Heart left ventricle (tissue), 16 donors: ENCODE data around the gene OXLD1. TPM values are rescaled to one million over a fixed set of nuclear protein-coding genes. Genes with fewer than 3 reads are reported as not detected.

Experiments used
- ATAC-seq, 4 donors: fragments of 200-7000 bp; cut with Tn5 transposase; one replicate each; pipeline ENCODE4 v1.9.1; 2020 to 2022; ENCODE audit warnings: moderate library complexity in 4 of 4, mild to moderate bottlenecking in 3 of 4, moderate number of reproducible peaks in 1 of 4
- DNase-seq, 5 donors: peaks; one replicate each; pipeline ENCODE4 v3.0.0-alpha.2; 2020
- H3K27ac ChIP-seq, 12 donors: fragments of 200-600 bp; sonication (generic) in 4 of 12; one replicate each; pipeline versions ENCODE4 v1.5.0 to v1.8.0; 2016 to 2022; ENCODE audit warnings: mild to moderate bottlenecking in 2 of 12
- H3K27me3 ChIP-seq, 9 donors: fragments of 200-600 bp; sonication (generic) in 2 of 9; one replicate each; pipeline versions ENCODE4 v1.5.1 to v1.8.0; 2016 to 2022; ENCODE audit warnings: mild to moderate bottlenecking in 3 of 9
- H3K36me3 ChIP-seq, 9 donors: fragments of 200-600 bp; sonication (generic) in 2 of 9; one replicate each; pipeline versions ENCODE4 v1.5.0 to v1.8.0; 2018 to 2022; ENCODE audit warnings: mild to moderate bottlenecking in 2 of 9
- H3K4me1 ChIP-seq, 12 donors: fragments of 200-600 bp; sonication (generic) in 4 of 12; one replicate each; pipeline versions ENCODE4 v1.5.0 to v1.8.0; 2016 to 2022; ENCODE audit warnings: mild to moderate bottlenecking in 3 of 12
- H3K4me3 ChIP-seq, 12 donors: fragments of 200-600 bp; sonication (generic) in 4 of 12; one replicate each; pipeline versions ENCODE4 v1.5.0 to v1.8.0; 2017 to 2022; ENCODE audit warnings: mild to moderate bottlenecking in 9 of 12, moderate library complexity in 4 of 12
- H3K9me3 ChIP-seq, 12 donors: fragments of 200-600 bp; sonication (generic) in 4 of 12; one replicate each; pipeline versions ENCODE4 v1.5.0 to v1.8.0; 2016 to 2022; ENCODE audit warnings: mild to moderate bottlenecking in 1 of 12
- POLR2A ChIP-seq, 2 donors: fragments of 450-650 bp; IDR thresholded peaks; one replicate each; pipeline ENCODE4 v1.6.1; 2017; ENCODE audit warnings: antibody characterized with exemption in 2 of 2, mild to moderate bottlenecking in 2 of 2, moderate library complexity in 2 of 2
- WGBS, 4 donors: extraction: QIAGEN DNeasy Blood & Tissue Kit in 2 of 4; methylation state at CpG; one replicate each; pipeline versions ENCODE4 v1.1.5 to v1.1.7; 2013 to 2018; 5-methylcytosine and 5-hydroxymethylcytosine counted together
- intact Hi-C, 10 donors: fragments of 100-400 bp; cut with DNase I; formaldehyde crosslinking; loops; one replicate each; pipeline versions ENCODE4 v1.11.1 to v1.14.2; 2022
- polyA plus RNA-seq, 2 donors: library from polyadenylated mRNA; stranded (reverse); fragments of 200-250 nt; gene quantifications; one replicate each; pipeline ENCODE4 v1.2.3, GENCODE V29; 2013
- total RNA-seq, 9 donors: library from RNA; depleted of rRNA in 2 of 9; stranded (reverse); fragments of >200 nt in 2 of 9; fragmentation: NEBNext Ultra II Directional in 3 of 9; extraction: Animal tissue kit (Norgen Biotek cat#: 25700) in 3 of 9; gene quantifications; one replicate each; pipeline versions ENCODE4 v1.1.0 to v1.2.4, GENCODE V29; 2016 to 2023
- TF ChIP-seq, protein P1 (sequence below), 12 donors: fragments of 200-600 bp; sonication (generic) in 4 of 12; IDR thresholded peaks; one replicate each; pipeline versions ENCODE4 v1.5.0 to v1.8.0; 2018 to 2022; ENCODE audit warnings: antibody characterized with exemption in 12 of 12, mild to moderate bottlenecking in 5 of 12
- donor health status: ischemic (EF 13 %, LVEDD 7.1; RV severe dilation, severe dysfunction).
- donor health status: healthy with polysubstance abuse.
- donor health status: DM: no; HTN: yes; CAD: no.
- donor health status: DM: no; HTN: no; CAD: no.
- donor health status: ischemic (EF 25% LVEDD 6.9; RV normal size, moderate dysfunction).
- donor health status: ischemic (EF 25% LVEDD 5.7; RV mildly dilated, moderate dysfunction).
- donor health status: healthy.
- donor health status: DM: yes; HTN: yes; CAD: no.
- donor health status: ischemic (EF 35%, LVEDD 5.7; RV mildly dilated, moderate dysfunction).
- donor health status: nonischemic (EF 11% LVEDD 7.7; RV severe dilation, severe dysfunction).
- donor health status: DM: yes; HTN: yes; CAD: no.
- donor health status: PGD.
- donor health status: ischemic (EF 29% LVEDD 5.4; RV normal size, mild dysfunction).
- donor health status: nonischemic (EF 23%, LVEDD 6.1; RV moderate dilation, normal function).

Gene OXLD1
- total and polyA plus RNA-seq, 11 donors, result 16.9 to 42.9 (median 22.1) TPM

DNA sequence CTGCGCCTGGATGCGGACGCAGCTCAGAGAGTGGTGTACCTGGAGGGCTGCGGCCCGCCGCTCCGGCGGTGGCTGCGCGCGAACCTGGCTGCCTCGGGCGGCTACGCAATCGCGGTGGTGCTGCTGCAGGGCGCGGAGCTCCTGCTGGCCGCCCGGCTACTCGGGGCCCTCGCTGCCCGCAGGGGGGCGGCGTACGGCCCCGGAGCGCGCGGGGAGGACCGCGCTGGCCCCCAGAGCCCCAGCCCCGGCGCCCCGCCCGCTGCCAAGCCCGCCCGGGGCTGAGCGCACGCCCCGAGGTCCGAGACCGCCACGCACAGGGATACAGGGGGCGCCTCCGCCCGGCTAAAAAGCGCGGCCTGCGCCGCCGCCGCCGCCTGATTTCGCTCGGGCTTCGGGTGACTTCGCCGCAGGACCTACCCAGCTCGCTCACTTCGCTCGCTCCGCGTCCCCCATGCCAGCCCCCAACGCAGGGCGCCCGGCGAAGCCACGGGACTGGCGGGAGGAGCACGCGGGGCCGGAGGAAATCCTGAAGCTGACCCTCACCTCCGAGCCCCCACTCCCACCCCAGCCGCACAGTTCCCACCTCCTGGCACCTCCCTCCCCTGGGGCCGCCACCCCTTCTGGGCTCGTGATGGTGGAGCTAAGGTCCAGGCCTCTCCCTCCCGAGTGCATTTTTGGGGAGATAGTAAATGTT is 18.2 kb downstream of the OXLD1 start:
- intact Hi-C loops, result no loop called here

DNA sequence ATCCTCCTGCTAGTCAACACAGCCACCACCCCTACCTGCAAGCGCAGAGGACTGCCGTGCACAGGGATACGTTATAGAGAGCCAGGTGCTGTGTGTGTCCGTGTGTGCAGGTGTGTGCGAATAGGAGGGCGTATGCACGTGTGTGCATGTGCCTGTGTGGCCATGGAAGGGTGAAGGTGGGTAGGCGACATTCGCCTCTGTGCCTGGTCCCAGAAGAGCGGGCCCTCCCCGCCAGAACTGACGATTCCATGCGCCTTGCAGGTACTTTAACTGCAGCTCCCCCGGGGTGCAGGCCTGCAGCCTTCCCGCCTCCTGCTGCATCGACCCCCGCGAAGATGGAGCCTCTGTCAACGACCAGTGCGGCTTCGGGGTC is 18.8 kb downstream of the OXLD1 start:
- DNase-seq (no peak), ATAC-seq (no peak)
- TF ChIP-seq POLR2A (IDR thresholded peaks at IDR 0.05), result no peak
- TF ChIP-seq, protein P1, sequence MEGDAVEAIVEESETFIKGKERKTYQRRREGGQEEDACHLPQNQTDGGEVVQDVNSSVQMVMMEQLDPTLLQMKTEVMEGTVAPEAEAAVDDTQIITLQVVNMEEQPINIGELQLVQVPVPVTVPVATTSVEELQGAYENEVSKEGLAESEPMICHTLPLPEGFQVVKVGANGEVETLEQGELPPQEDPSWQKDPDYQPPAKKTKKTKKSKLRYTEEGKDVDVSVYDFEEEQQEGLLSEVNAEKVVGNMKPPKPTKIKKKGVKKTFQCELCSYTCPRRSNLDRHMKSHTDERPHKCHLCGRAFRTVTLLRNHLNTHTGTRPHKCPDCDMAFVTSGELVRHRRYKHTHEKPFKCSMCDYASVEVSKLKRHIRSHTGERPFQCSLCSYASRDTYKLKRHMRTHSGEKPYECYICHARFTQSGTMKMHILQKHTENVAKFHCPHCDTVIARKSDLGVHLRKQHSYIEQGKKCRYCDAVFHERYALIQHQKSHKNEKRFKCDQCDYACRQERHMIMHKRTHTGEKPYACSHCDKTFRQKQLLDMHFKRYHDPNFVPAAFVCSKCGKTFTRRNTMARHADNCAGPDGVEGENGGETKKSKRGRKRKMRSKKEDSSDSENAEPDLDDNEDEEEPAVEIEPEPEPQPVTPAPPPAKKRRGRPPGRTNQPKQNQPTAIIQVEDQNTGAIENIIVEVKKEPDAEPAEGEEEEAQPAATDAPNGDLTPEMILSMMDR (IDR thresholded peaks at IDR 0.05), result no peak
- intact Hi-C loops, result no loop called here
- peaks cover 0 to 6% (median 0%) of the 10 kb centered on the region in 12 donors for H3K9me3 ChIP-seq
- H3K27me3 ChIP-seq, result peaks cover 8 to 56% (median 25%) of the 10 kb centered on the region in 9 donors
- H3K4me1 ChIP-seq, result peaks cover 0 to 8% (median 0%) of the 10 kb centered on the region in 12 donors
- H3K36me3 ChIP-seq, result no peaks in the 10 kb centered on the region
- H3K27ac ChIP-seq, result no peak overlapping the region
- peak overlapping the region in 1 of 12 donors; percentile 18 for H3K4me3 ChIP-seq
- WGBS, 4 donors, result 25 to 42% (median 30%) methylated on average over 14 to 21 of the region's 21 CpGs

More for the DNA sequence above, 18.2 kb downstream of the OXLD1 start:
- TF ChIP-seq, protein P1 (IDR thresholded peaks at IDR 0.05), result no peak
- TF ChIP-seq POLR2A (IDR thresholded peaks at IDR 0.05), result no peak
- Histone ChIP-seq H3K4me1 (peaks cover 0 to 8% (median 0%) of the 10 kb centered on the region in 12 donors), H3K9me3 (peaks cover 0 to 6% (median 0%) of the 10 kb centered on the region in 12 donors), H3K27me3 (peaks cover 8 to 59% (median 25%) of the 10 kb centered on the region in 9 donors), H3K36me3 (no peaks in the 10 kb centered on the region), H3K27ac (no peak overlapping the region), H3K4me3 (peak overlapping the region in 1 of 12 donors; percentile 18)
- 4 to 9% (median 7%) methylated on average over 15 to 78 of the region's 78 CpGs for WGBS, 4 donors
- DNase-seq, result no peak
- ATAC-seq, result no peak

DNA sequence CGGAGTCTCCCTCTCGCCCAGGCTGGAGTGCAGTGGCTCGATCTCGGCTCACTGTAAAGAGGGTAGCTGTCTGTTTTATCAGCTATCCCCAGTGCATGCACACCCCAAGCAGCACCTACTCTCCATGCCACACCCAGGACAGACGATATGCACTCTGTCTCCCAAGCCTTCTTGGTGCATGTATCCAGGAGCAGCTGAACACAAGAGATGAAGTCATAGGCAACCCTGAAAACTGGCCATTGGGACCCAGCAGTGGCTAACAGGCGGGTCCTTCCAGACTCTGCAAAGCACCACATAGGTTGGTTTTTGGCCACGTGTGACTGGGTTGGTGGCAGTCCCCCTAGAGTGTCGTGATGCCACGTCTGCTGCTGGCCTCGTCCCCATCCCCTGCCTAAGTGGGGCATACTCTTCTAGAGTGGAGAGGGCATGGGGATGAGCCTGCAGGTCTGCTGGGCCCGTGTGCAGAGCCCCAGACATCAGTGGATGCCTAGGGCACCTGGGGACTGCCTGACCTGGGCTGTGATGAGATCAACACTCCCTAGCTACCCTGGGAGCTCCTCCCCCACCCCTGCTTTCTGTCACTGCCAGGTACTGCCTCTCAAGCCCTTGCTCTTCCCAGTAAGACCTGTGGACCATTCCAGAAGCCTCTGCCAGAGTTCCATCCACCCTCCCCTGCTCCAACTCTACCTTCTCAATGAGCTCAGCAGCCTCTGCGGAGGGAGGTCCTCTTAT is 19.4 kb downstream of the OXLD1 start:
- no peak for TF ChIP-seq POLR2A (IDR thresholded peaks at IDR 0.05)
- Histone ChIP-seq H3K36me3 (no peaks in the 10 kb centered on the region), H3K4me3 (no peak overlapping the region), H3K9me3 (peaks cover 0 to 6% (median 0%) of the 10 kb centered on the region in 12 donors), H3K27me3 (peaks cover 8 to 52% (median 25%) of the 10 kb centered on the region in 9 donors), H3K4me1 (peaks cover 0 to 8% (median 0%) of the 10 kb centered on the region in 12 donors), H3K27ac (no peak overlapping the region)
- 61 to 71% (median 64%) methylated on average over 12 of the region's 12 CpGs for WGBS, 4 donors
- no peak for ATAC-seq
- intact Hi-C loops, result no loop called here
- no peak for DNase-seq

DNA sequence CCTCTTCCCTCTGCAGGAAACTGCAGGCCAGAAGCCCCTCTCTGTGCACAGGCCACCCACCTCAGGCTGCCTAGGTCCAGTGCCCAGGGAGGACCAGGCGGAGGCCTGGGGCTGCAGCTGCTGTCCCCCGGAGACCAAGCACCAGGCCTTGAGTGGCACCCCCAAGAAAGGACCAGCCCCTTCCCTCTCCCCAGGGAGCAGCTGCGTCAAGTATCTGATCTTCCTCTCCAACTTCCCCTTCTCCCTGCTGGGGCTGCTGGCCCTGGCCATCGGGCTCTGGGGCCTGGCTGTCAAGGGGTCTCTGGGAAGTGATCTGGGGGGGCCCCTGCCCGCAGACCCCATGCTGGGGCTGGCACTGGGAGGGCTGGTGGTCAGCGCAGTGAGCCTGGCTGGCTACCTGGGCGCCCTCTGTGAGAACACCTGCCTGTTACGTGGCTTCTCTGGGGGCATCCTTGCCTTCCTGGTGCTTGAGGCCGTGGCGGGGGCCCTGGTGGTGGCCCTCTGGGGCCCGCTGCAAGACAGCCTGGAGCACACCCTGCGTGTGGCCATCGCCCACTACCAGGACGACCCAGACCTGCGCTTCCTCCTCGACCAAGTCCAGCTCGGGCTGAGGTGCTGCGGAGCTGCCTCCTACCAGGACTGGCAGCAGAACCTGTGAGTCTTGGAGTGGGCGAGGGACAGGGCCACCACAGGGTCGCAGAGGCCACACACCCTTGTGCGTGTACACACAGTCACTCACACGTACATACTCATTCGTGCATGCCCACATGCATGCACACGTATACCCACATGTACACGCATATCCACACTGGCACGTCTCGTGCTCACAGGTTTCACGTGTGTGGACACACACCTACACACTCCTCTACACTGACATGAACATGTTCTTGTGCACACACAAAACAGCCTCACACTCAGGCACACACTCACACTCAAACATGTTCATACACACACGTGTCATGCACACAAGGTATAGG is 21.1 kb downstream of the OXLD1 start:
- DNase-seq (no peak), ATAC-seq (no peak)
- H3K27ac ChIP-seq, result no peak overlapping the region
- H3K9me3 ChIP-seq, result peaks cover 0 to 6% (median 0%) of the 10 kb centered on the region in 12 donors
- 85 to 91% (median 87%) methylated on average over 26 to 29 of the region's 29 CpGs for WGBS, 4 donors
- H3K4me1 ChIP-seq, result peaks cover 0 to 8% (median 0%) of the 10 kb centered on the region in 12 donors
- TF ChIP-seq, protein P1 (IDR thresholded peaks at IDR 0.05), result no peak
- TF ChIP-seq POLR2A (IDR thresholded peaks at IDR 0.05), result no peak
- no peaks in the 10 kb centered on the region for H3K36me3 ChIP-seq
- peaks cover 8 to 36% (median 20%) of the 10 kb centered on the region in 9 donors for H3K27me3 ChIP-seq
- intact Hi-C loops, result no loop called here
- H3K4me3 ChIP-seq, result no peak overlapping the region
